CD4-positive, alpha-beta T cell treated with Interleukin-4 for 4 hours (primary cell): ENCODE data around the gene FAM50A.
A peak's percentile ranks its signal among the peaks of the same experiment; 100 is the strongest.

Source experiments
- DNase-seq: peaks from one replicate; pipeline ENCODE4 v3.0.0-alpha.2; 2020

The FAM50A gene

GRCh38 chrX:154466907-154467306 lies 23.0 kb downstream of the FAM50A start:
- DNase-seq: no peak

- DNase-seq: no peak
These were observed 23.6 kb downstream of the FAM50A start for GRCh38 chrX:154467556-154467955.

- DNase-seq: no peak
These were observed 24.3 kb downstream of the FAM50A start for GRCh38 chrX:154468217-154468616.

- no peak for DNase-seq
These were observed 25.2 kb downstream of the FAM50A start for GRCh38 chrX:154469114-154469513.

- no peak for DNase-seq
These were observed 25.9 kb downstream of the FAM50A start for GRCh38 chrX:154469880-154470279.

GRCh38 chrX:154470434-154470833 lies 26.5 kb downstream of the FAM50A start:
- no peak for DNase-seq

GRCh38 chrX:154470914-154471568 lies 27.1 kb downstream of the FAM50A start:
- DNase-seq: no peak

GRCh38 chrX:154471839-154472684 lies 28.1 kb downstream of the FAM50A start:
- no peak for DNase-seq

GRCh38 chrX:154472685-154473632 lies 29.0 kb downstream of the FAM50A start:
- DNase-seq: no peak

- DNase-seq: no peak
These were observed 29.7 kb downstream of the FAM50A start for GRCh38 chrX:154473683-154474082.

GRCh38 chrX:154476821-154477220 lies 32.9 kb downstream of the FAM50A start:
- DNase-seq: no peak

GRCh38 chrX:154477891-154478477 lies 34.0 kb downstream of the FAM50A start:
- DNase-seq: no peak

- DNase-seq: peak; percentile 89
These were observed 35.0 kb downstream of the FAM50A start, which contains the start of gene LAGE3 for GRCh38 chrX:154478728-154479622. Gene LAGE3 (minus strand): TSS chrX:154479281. CDS start chrX:154478915, 366 bp downstream.

GRCh38 chrX:154481195-154481594 lies 37.3 kb downstream of the FAM50A start:
- DNase-seq: no peak

GRCh38 chrX:154481911-154482601 lies 38.1 kb downstream of the FAM50A start:
- DNase-seq: no peak

GRCh38 chrX:154482786-154483185 lies 38.8 kb downstream of the FAM50A start:
- DNase-seq: no peak

- no peak for DNase-seq
These were observed 39.4 kb downstream of the FAM50A start for GRCh38 chrX:154483325-154483724.

- DNase-seq: no peak
These were observed 40.6 kb downstream of the FAM50A start for GRCh38 chrX:154484255-154485149.

GRCh38 chrX:154485150-154486051 lies 41.5 kb downstream of the FAM50A start:
- no peak for DNase-seq
